IMR-90 (cell line): ENCODE data around the gene STON2.

Experiments used
- BHLHE40 ChIP-seq: fragments of 150-350 bp; IDR thresholded peaks from 2 replicates; pipeline ENCODE4 v1.6.1; 2016; ENCODE audit warnings: mild to moderate bottlenecking, low read depth, low read length
- CEBPB ChIP-seq: IDR thresholded peaks from 2 replicates; pipeline ENCODE4 v1.6.1; 2012; ENCODE audit warnings: low read depth, low read length, improper control_type of control experiment
- CHD1 ChIP-seq: IDR thresholded peaks from 2 replicates; pipeline ENCODE4 v1.6.1; 2012; ENCODE audit warnings: low read depth, low read length, improper control_type of control experiment
- CTCF ChIP-seq: conservative IDR thresholded peaks from 2 replicates; pipeline ENCODE4 v1.5.1; 2012; ENCODE audit warnings: mild to moderate bottlenecking, low read depth, low read length, improper control_type of control experiment
- FOS ChIP-seq: fragments of 150-350 bp; IDR thresholded peaks from 2 replicates; pipeline ENCODE4 v1.6.1; 2016; ENCODE audit warnings: low read depth, low read length
- MAZ ChIP-seq: IDR thresholded peaks from 2 replicates; pipeline ENCODE4 v1.6.1; 2012; ENCODE audit warnings: low read depth, mild to moderate bottlenecking, low read length, improper control_type of control experiment, moderate library complexity, borderline replicate concordance
- NFE2L2 ChIP-seq: fragments of 150-350 bp; IDR thresholded peaks from 2 replicates; pipeline ENCODE4 v1.6.1; 2016; ENCODE audit warnings: low read depth, mild to moderate bottlenecking, low read length
- POLR2A ChIP-seq: IDR thresholded peaks from 2 replicates; pipeline ENCODE4 v1.6.1; 2012; ENCODE audit warnings: mild to moderate bottlenecking, low read depth, low read length
- RAD21 ChIP-seq: IDR thresholded peaks from 2 replicates; pipeline ENCODE4 v1.6.1; 2012; ENCODE audit warnings: low read length, improper control_type of control experiment
- RCOR1 ChIP-seq: IDR thresholded peaks from 2 replicates; pipeline ENCODE4 v1.6.1; 2012; ENCODE audit warnings: mild to moderate bottlenecking, low read length, improper control_type of control experiment; ENCODE audit not compliant: insufficient replicate concordance
- RFX5 ChIP-seq: IDR thresholded peaks from 2 replicates; pipeline ENCODE4 v1.8.0; 2012; ENCODE audit warnings: low read depth, mild to moderate bottlenecking, low read length, moderate library complexity
- SMC3 ChIP-seq: fragments of 150-350 bp; IDR thresholded peaks from 2 replicates; pipeline ENCODE4 v1.6.1; 2016; ENCODE audit warnings: low read depth, mild to moderate bottlenecking, antibody characterized with exemption, low read length, moderate library complexity
- USF2 ChIP-seq: fragments of 150-350 bp; IDR thresholded peaks from 2 replicates; pipeline ENCODE4 v1.6.1; 2017; ENCODE audit warnings: mild to moderate bottlenecking, antibody characterized with exemption, low read length, low read depth

- TF ChIP-seq CTCF (no peak), CEBPB (no peak), SMC3 (no peak), POLR2A (no peak), BHLHE40 (no peak), RCOR1 (no peak), RFX5 (no peak), CHD1 (no peak), FOS (no peak), RAD21 (no peak), USF2 (no peak), MAZ (no peak), NFE2L2 (no peak)
Measured at GRCh38 chr14:81416981-81417380, 16.9 kb upstream of the STON2 start.
